IPS-NIHi11 (cell line): ENCODE results near the gene ALDH3A2.
"Not testable (repeated sequence)": the region's sequence is repeated elsewhere in the genome, so short reads cannot be mapped to it uniquely, and the experiment has no call there.

Experiments
- DNase-seq: peaks from one replicate; pipeline ENCODE4 v3.0.0; 2012; ENCODE audit warnings: mixed read lengths, low spot score

ALDH3A2 gene

GRCh38 chr17:19651451-19652238 lies 3.1 kb downstream of the ALDH3A2 start:
- no peak for DNase-seq

- no peak for DNase-seq
Observed at GRCh38 chr17:19652595-19652994, 4.0 kb downstream of the ALDH3A2 start.

- no peak for DNase-seq
Observed at GRCh38 chr17:19654342-19654886, 5.9 kb downstream of the ALDH3A2 start.

- DNase-seq: no peak
Observed at GRCh38 chr17:19654896-19655295, 6.3 kb downstream of the ALDH3A2 start.

GRCh38 chr17:19656336-19656735 lies 7.8 kb downstream of the ALDH3A2 start:
- no peak for DNase-seq

- no peak for DNase-seq
Observed at GRCh38 chr17:19656851-19657581, 8.5 kb downstream of the ALDH3A2 start.

- DNase-seq: no peak
Observed at GRCh38 chr17:19659366-19660177, 11.0 kb downstream of the ALDH3A2 start.

- no peak for DNase-seq
Observed at GRCh38 chr17:19660219-19660870, 11.8 kb downstream of the ALDH3A2 start.

GRCh38 chr17:19661121-19661520 lies 12.6 kb downstream of the ALDH3A2 start:
- no peak for DNase-seq

- no peak for DNase-seq
Observed at GRCh38 chr17:19663097-19663496, 14.5 kb downstream of the ALDH3A2 start.

- no peak for DNase-seq
Observed at GRCh38 chr17:19664136-19664820, 15.7 kb downstream of the ALDH3A2 start.

- no peak for DNase-seq
Observed at GRCh38 chr17:19664821-19665181, 16.2 kb downstream of the ALDH3A2 start.

GRCh38 chr17:19669680-19670079 lies 21.1 kb downstream of the ALDH3A2 start:
- DNase-seq: not testable (repeated sequence)

GRCh38 chr17:19670908-19671307 lies 22.4 kb downstream of the ALDH3A2 start:
- DNase-seq: no peak

GRCh38 chr17:19671433-19671832 lies 22.9 kb downstream of the ALDH3A2 start:
- no peak for DNase-seq

GRCh38 chr17:19672009-19672750 lies 23.6 kb downstream of the ALDH3A2 start:
- DNase-seq: no peak

- no peak for DNase-seq
Observed at GRCh38 chr17:19673623-19674022, 25.1 kb downstream of the ALDH3A2 start.

- DNase-seq: no peak
Observed at GRCh38 chr17:19676896-19677295, 28.3 kb downstream of the ALDH3A2 start.

GRCh38 chr17:19677736-19678379 lies 29.3 kb downstream of the ALDH3A2 start:
- DNase-seq: peak; percentile 20
